Renal pelvis (tissue), 4 donors: ENCODE data around the gene RIC8B. TPM values are rescaled to one million over a fixed set of nuclear protein-coding genes. Genes with fewer than 3 reads are reported as not detected.

Source experiments
- DNase-seq: peaks from one replicate; pipeline ENCODE4 v3.0.0-alpha.2; 2013
- polyA plus RNA-seq, 3 donors: library from polyadenylated mRNA; unstranded; fragments of 120-200 nt; gene quantifications; one replicate each; pipeline ENCODE4 v1.2.1, GENCODE V29; 2013; ENCODE audit not compliant: insufficient read length in 3 of 3

The RIC8B gene
- polyA plus RNA-seq, 3 donors: 23.3 to 31.6 (median 25.5) TPM

DNA sequence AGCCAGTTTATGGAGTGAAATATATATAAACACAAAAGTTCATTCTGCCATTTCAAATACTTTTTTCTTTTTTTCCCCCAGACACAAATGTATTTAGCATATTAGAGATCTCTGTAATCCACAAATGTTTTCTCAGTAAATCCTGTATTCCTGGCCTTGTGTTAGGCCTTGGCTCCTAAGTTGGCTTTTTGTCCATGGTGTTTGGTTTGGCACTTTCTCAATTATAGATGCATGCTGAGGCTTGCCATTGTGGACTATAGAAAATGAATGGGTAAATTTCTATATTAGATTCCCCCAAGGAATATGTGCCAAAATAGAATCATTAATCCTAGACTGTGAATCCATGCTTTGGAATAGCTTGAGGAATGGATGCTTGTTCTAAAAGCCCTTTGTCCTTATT lies 17.0 kb downstream of the RIC8B start:
- DNase-seq: no peak

- DNase-seq: no peak
These were observed 19.9 kb downstream of the RIC8B start for GRCh38 chr12:106794369-106794768.

DNA sequence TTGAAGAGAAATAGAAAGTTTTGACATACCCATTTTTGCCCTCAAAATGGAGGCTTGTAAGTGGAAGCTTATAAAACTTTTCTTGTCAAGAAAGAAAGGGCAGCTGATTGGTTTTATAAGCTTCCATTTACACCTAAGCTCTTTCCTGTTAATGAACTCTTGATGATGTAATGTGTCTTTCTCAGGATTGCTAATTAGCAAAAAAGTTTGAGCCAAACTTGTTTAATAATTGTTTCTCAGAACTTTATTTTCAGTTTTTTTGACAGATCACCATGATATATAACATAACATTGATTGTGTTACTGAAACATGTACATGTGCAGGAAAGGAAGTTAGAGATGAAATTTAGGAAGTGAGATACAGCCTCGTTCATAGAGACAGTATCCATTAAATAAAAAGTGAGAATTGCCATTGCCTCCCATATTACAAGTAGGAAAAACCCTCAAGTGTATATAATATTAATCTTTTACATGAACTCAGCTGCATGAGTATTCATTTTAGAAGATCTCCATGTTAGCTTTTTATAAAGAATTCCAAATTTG lies 26.8 kb downstream of the RIC8B start:
- no peak for DNase-seq

GRCh38 chr12:106801830-106802533 lies 27.5 kb downstream of the RIC8B start:
- DNase-seq: no peak

GRCh38 chr12:106804668-106805067 lies 30.2 kb downstream of the RIC8B start:
- DNase-seq: no peak

DNA sequence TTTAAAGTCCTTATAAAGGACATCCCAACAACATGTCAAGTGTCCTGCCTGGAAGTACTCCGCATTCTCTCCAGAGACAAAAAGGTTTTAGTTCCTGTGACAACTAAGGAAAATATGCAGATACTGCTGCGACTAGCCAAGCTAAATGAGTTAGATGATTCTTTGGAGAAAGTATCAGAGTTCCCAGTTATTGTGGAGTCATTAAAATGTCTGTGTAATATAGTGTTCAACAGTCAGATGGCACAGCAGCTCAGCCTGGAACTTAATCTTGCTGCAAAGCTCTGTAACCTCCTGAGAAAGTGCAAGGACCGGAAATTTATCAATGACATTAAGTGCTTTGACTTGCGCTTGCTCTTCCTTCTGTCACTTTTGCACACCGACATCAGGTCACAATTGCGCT lies 40.2 kb downstream of the RIC8B start:
- DNase-seq: peak; percentile 72

DNA sequence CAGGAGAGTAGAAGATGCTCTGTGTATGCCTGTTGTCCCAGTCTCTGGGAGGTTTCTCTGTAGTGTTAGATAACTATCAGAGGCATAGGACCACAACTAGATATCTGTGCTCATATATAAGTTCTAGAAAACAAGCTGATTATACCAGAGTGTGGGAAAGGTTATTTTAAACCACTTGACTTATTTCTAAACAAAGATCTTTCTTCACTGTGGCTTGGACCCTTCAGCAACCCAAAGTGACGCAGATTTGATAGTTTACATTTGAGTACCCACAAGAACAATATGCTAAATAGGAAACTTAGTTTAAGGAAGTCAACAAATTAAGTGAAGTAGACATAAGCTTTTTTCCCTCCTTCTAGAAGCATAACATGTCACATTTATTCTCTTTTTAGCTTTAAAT lies 41.3 kb downstream of the RIC8B start:
- no peak for DNase-seq

- DNase-seq: no peak
These were observed 41.7 kb downstream of the RIC8B start for GRCh38 chr12:106816231-106816630.

DNA sequence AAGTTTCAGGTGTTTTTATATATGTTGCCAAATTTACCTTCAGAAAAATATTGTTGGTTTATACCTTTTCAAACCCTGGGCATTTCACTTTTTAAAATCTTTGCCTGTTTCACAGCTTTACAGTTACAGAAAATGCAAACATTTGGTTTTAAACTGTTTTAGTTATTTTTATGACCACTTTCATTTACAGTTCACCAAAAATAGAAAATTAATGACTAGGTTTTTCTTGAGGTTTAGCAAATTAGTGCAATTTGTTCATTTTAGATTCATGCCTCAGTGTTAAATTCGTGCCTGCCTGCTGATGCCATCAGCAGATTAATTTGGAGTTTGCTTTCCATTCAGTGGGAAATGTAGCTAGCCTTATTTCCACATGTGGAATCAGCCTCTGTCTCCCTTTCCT lies 45.5 kb downstream of the RIC8B start:
- no peak for DNase-seq

- no peak for DNase-seq
These were observed 57.2 kb downstream of the RIC8B start for GRCh38 chr12:106831699-106832098.

GRCh38 chr12:106837782-106838181 lies 63.3 kb downstream of the RIC8B start:
- no peak for DNase-seq

GRCh38 chr12:106839333-106839732 lies 64.9 kb downstream of the RIC8B start:
- no peak for DNase-seq

GRCh38 chr12:106840243-106840642 lies 65.8 kb downstream of the RIC8B start:
- DNase-seq: peak; percentile 82

DNA sequence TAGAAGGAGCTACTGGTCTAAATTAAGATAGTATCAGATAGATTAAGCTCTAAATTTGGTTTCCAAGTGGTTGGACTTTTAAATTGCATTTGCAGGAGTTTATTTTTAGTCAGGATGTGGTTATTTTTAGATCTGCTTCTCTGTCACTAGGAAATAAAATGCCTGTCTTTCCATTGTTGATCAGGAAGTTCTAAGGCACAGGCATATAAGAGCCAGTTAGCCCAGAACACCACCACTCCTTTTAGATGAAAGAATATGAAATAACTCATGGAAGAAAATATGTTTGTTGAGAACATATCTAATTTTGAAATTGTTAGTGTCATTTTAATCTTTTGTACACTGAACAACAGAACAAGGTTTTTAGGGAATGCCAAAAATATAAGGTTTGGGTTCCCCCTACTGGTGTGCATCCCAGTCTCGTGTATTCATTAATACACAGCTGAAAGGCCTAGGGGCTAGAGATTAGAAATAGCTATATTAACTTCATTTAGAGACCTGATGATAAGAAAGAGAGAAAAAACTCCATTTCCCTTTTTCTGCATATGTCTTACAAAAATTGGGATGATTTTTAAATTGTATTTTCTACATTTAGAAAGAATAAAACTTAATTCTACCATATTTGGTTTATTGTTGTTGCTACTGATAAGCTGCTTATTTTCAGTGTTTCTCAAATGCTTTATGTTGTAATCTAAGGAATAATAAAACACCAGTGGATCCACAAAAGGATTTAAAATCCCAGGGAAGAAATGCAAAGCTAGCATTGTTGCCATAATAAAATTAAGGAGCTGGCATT lies 67.2 kb downstream of the RIC8B start:
- peak; percentile 57 for DNase-seq

DNA sequence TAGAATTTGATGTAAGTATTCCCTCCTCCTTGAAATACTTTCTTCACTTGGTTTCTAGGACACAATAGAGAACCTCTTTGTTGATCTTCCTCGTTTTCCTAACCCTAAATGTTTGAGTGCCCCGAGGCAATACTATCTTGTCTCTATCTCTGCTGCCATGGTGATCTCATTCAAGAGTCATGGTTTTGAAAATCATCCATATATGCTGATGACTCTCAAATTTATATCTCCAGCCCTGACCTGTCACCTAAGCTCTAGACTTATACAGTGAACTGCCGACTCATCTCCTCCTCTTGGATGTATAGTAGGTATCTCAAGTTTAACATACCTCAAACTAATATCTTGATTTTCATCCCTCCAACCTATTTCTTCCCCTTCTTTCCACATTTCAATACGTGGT lies 71.4 kb downstream of the RIC8B start:
- no peak for DNase-seq

GRCh38 chr12:106847861-106848260 lies 73.4 kb downstream of the RIC8B start:
- DNase-seq: no peak

GRCh38 chr12:106851306-106851705 lies 76.8 kb downstream of the RIC8B start:
- no peak for DNase-seq

GRCh38 chr12:106854723-106855122 lies 80.2 kb downstream of the RIC8B start:
- no peak for DNase-seq

- no peak for DNase-seq
These were observed 80.8 kb downstream of the RIC8B start for GRCh38 chr12:106855221-106855758.

GRCh38 chr12:106861984-106862916 lies 87.8 kb downstream of the RIC8B start:
- no peak for DNase-seq

- DNase-seq: no peak
These were observed 88.7 kb downstream of the RIC8B start for GRCh38 chr12:106863189-106863588.

DNA sequence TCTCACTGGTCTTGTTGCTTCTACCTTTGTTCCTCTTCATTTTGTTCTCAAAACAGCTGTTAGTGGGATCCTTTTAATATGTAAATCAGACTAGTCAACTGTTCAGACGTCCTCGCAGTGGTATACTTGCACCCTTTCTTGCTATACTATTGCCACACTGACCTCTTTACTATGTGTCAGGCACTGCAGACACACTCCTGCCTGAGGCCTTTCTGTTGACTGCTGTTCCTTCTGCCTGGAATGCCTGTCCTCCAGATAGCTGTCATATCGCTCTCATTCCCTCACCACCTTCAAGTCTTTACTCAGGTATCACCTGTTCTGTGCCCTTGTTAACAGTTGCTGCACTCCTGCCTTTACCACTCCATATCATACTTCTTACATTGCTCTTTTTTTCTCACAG lies 91.2 kb downstream of the RIC8B start:
- DNase-seq: no peak
